Panc1 (cell line): ENCODE results near the gene DCTN2.

Experiments used
- POLR2AphosphoS5 ChIP-seq: IDR thresholded peaks from 2 replicates; pipeline ENCODE4 v1.6.1; 2012; ENCODE audit warnings: mild to moderate bottlenecking, low read depth, low read length, moderate library complexity
- TF ChIP-seq, protein P1 (sequence below): fragments of 450-650 bp; IDR thresholded peaks from 2 replicates; pipeline ENCODE4 v1.5.1; 2017; ENCODE audit warnings: mild to moderate bottlenecking

DNA sequence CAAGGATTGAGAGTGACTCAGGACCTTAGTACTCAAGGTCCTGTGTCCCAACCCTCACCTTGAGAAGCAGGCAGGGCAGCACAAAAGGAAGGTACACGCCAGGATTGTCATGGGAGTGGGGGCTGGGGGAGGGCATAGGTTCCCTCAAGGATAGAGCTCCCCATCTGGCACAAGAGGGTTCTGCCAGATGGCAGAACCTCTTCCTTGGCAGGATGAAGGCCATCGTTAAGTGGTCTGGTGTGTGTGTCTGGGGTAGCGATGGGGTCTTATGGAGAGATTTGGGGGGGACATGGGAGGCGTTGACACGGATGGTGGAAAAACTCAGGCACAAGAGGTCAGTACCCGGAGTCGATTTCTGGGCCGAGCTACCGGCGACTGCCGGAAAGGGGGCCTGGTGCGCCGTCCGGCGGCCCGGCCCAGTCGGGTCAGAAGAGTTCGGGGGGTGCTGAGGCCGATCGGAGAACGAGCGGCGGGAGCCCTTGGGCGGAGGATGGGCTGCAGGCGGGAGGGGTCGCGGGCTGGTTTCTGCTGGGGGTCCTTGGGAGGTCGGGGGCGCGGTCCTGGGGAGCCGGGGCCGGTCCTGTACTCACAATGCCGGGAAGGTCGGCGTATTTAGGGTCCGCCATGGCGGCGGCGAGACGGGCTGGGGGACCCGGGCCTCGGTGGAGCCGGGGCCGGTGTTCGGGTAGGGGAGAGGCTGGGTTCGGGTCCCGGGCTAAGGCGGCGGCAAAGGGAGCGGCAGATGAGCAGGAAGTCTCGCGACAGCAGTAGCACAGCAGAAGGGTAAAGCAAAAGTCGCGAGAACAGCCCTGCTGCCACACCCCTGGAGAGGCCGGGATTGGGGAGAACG is at the start of gene DCTN2:
- peak; percentile 80 for TF ChIP-seq POLR2AphosphoS5
- TF ChIP-seq, protein P1, sequence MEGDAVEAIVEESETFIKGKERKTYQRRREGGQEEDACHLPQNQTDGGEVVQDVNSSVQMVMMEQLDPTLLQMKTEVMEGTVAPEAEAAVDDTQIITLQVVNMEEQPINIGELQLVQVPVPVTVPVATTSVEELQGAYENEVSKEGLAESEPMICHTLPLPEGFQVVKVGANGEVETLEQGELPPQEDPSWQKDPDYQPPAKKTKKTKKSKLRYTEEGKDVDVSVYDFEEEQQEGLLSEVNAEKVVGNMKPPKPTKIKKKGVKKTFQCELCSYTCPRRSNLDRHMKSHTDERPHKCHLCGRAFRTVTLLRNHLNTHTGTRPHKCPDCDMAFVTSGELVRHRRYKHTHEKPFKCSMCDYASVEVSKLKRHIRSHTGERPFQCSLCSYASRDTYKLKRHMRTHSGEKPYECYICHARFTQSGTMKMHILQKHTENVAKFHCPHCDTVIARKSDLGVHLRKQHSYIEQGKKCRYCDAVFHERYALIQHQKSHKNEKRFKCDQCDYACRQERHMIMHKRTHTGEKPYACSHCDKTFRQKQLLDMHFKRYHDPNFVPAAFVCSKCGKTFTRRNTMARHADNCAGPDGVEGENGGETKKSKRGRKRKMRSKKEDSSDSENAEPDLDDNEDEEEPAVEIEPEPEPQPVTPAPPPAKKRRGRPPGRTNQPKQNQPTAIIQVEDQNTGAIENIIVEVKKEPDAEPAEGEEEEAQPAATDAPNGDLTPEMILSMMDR = no peak
